Activated CD8-positive, alpha-beta memory T cell treated with anti-CD3 and anti-CD28 coated beads, Interleukin-2, amount 50 U/mL, for 48 hours (primary cell): Measurements from ENCODE around the gene NOC2L.

ENCODE experiments used
- DNase-seq: peaks from one replicate; pipeline ENCODE4 v3.0.0-alpha.2; 2020

The NOC2L gene

DNA sequence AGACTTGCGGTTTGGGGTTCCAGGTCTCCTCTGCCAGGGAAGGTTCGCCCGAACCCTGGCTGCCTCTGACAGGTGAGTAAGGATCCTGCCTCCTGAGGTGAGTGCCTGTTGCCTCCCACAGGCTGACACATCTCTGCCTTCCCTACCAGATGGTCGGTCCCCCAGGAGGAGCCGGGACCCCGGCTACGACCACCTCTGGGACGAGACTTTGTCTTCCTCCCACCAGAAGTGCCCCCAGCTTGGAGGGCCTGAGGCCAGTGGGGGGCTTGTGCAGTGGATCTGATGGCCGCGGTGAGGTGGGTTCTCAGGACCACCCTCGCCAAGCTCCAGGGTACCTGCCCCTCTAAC, 15.2 kb upstream of the NOC2L start:
- DNase-seq = no peak

DNA sequence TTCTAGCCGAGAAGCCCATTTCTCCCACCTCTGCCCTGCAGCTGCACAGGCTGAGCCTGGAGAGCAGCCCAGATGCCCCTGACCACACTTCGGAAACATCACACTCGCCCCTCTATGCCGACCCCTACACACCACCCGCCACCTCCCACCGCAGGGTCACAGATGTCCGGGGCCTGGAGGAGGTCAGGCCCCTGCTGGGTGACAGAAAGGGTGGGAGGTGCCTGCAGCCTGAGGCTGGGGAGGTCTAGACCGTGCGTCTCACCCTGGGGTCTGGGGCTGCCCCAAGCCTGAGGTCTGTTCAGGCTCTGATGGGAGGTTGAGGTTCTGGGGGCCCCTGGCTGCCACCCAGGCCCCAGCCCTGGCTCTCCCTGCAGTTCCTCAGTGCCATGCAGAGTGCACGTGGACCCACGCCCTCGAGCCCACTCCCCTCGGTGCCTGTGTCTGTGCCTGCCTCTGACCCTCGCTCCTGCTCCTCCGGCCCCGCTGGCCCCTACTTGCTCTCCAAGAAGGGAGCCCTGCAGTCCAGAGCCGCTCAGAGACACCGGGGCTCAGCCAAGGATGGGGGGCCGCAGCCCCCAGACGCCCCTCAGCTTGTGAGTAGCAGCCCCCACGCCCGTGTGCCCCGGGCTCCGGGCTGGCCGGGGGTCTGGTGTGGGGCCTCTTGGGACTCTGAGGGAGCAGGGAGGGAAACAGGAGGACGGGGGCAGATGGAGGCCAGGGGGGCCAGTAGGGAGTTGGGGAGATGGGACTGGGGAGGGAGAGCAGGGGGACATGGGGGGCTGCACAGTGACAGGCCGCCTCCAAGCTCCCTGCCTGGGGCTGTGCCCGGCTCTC, 14.6 kb upstream of the NOC2L start:
- no peak for DNase-seq

DNA sequence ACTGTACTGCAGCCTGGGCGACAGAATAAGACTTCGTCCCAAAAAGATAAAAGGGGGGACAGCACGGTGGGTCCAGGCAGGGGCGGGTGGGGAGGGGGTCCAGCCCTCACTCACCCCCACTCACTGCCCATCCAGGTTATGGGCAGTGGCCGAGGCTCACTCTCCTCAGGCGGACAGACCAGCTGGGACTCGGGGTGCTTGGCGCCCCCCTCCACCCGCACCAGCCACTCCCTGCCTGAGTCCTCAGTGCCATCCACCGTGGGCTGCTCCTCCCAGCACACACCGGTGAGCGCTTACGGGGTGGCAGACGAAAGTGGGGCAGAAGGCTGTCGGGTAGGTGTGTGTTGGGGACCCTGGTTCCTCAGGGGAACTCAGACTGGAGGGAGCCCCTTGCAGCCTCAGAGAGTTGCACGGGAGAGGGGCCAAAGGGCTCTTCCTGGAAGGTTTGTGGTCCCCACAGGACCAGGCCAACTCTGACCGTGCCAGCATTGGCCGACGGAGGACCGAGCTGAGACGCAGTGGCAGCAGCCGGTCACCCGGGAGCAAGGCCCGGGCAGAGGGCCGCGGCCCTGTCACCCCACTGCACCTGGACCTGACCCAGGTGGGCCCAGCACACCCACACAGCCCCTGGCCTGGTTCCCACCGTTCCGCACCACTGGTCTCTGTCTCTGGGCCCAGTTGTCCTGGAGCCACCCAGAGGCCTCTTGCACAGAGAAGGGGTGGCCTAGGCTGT, 13.8 kb upstream of the NOC2L start:
- DNase-seq = no peak

DNA sequence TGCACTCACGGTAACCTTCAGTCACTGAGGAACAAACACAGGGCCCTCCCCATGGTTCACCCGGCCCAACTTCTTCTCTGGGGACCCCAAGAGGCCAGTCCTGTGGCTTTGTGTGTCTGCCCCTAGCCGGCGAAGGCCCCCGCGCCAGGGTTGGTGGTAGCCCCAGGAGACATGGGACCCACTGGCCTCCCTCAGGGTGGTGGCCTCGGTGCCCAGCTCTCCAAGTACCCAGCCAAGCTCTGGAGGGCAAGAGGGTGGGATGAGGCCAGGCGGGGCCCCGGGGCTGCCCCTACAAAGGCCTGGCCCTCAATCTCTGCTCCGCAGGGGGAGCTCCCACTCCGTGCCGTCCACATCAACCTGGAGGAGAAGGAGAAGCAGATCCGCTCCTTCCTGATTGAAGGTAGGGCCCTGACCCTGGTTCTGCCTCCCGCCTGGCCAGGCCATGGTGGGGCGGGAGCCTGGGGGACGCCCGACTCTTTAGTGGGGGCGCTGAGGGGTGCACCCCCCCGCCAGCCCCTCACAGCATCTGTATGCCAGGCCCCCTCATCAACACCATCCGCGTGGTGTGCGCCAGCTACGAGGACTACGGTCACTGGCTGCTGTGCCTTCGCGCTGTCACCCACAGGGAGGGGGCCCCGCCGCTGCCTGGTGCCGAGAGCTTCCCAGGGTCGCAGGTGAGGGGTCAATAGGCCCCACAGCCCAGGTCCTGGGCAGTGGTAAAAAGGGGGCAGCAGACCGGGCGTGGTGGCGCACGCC, 12.9 kb upstream of the NOC2L start:
- DNase-seq = no peak

DNA sequence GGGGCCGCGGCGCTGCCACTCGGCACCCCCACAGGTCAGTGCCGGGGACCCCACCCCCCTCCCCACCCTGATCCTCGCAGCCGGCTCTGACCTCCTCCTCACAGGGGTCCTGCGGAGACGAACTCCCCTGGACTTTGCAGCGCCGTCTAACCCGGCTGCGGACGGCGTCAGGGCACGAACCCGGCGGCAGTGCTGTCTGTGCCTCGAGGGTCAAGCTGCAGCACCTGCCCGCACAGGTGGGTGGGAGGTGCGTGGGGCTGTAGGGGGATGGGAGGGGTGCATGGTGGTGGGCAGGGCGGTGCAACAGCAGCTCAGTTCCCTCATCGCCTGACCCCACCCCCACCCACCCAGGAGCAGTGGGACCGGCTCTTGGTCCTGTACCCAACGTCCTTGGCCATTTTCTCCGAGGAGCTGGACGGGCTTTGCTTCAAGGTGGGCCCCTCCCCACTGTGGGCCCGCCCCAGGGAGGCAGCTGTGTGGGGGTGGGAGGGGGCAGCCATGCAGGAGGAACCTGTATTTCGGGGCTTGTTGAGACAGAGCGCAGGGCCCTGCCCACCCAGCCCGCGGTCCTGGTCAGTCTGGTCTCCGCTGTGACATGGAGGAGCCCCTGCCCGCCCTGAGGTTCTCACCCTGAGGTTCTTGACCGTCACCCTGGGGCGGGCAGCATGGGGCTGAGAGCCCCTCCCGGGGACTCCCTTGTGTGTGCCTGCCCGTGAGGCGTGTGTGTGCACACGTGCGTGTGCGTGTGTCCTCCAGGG, 12.1 kb upstream of the NOC2L start:
- no peak for DNase-seq

DNA sequence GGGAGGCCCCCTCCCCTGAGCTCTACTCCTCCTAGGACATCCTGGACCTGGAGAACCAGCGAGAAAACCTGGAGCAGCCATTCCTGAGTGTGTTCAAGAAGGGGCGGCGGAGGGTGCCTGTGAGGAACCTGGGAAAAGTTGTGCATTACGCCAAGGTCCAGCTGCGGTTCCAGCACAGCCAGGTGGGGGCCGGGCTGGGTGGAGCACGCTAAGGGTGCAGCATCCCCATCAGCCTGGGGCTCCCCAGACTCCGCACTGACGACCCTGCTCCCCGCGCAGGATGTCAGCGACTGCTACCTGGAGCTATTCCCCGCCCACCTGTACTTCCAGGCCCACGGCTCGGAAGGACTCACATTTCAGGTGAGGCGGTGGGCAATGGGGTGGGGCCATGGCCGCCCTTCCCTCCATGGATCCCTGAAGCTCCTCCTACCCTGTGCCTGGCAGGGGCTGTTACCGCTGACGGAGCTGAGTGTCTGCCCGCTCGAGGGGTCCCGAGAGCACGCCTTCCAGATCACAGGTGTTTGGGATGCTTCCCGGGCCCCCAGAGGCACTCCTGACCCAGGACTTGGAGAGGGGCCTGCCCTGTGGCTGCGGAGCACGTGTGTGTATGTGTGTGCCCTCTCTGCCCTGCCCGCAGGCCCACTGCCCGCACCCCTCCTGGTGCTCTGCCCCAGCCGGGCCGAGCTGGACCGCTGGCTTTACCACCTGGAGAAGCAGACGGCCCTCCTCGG, 11.4 kb upstream of the NOC2L start:
- DNase-seq = no peak

DNA sequence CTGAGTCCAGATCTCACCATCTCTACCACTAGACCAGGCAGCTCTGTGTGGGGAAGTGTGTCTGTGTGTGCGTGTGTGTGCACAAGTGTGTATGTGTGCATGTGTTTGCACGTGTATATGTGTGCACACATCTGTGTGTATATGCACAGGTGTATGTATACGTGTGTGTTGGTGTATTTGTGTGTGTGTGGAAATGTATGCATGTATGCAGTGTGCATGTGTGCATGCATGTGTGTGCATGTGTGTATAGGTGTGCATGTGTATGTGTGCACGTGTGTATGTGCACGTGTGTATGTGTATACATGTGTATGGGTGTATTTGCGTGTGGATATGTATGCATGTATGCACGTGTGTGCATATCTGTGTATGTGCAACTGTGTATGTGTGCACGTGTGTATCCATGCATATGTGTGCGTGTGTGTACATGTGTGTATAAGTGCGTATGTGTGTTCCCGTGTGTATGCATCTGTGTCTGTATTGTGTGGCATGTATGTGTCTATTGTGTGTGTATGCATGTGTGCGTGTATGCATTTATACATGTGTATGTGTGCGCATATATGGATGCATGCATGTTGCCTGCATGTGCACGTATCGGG, 10.3 kb upstream of the NOC2L start:
- no peak for DNase-seq

DNA sequence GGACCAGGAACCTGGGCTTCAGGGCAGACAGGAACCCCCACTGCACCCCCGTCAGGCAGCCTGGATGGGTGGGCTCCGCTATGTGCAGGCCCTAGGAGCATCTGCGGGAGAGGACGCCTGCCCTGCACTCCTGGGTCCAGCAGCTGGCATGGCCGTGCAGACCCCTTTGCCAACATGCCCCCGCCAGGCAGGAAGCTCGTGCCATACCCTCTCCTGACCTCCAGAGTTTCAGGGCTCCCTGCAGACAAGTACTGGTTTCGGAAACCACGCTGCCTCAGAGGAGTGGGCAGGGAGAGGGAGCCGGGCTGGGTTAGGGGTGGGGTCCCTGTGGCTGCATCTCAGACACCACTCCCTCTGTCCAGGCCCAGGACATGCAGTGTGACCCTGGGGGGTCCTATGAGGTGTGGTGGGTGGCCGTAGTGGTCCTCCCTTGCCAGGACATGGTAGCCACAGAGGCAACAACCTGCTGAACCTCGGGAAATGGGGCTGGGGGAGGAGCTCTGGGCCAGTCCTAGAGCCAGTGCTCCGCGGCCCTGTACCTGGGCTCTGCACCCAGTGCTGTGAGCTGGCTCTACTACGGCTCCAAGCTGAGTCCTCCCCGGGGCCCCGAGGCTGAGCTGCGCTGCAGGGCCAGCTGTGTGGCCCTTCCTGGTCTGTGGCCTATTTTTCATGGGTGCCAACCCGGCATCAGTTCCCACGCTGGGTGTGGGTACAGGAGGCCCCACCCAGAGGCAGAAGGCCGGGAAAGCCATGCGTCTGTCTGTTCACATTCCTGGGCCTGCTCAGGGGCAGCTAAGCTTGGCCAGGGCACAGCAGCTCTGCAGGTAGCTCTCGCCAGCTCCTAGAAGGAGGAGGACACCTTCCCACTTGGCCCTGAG, 8.6 kb upstream of the NOC2L start:
- DNase-seq = no peak

DNA sequence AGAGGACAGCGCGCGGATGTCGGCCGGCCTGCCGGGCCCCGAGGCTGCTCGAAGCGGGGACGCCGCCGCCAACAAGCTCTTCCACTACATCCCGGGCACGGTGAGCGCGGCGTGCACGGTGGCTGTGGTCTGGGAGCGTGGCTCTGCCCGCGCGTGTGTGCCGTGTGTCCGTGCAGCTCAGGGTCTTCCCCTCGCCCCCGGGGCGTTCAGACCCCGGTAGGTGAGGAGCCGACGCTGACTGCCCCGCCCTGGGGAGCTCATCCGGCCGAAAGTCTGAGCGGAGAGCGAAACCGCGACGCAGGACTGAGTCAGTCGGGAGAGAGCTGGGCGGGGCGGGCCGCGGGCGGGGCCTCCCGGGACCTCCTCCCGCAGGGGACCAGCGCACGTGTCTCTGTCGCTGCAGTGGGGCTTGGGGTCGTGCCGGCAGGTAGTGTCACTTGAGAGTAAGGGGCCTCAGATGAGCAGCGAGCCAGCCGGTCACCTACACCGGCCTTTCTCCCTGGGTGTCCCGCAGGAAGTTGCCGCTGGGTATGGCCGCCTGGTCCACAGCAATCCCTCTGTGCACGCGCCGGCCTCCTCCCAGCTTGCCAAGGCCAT, 7.7 kb upstream of the NOC2L start:
- DNase-seq = peak; percentile 89

DNA sequence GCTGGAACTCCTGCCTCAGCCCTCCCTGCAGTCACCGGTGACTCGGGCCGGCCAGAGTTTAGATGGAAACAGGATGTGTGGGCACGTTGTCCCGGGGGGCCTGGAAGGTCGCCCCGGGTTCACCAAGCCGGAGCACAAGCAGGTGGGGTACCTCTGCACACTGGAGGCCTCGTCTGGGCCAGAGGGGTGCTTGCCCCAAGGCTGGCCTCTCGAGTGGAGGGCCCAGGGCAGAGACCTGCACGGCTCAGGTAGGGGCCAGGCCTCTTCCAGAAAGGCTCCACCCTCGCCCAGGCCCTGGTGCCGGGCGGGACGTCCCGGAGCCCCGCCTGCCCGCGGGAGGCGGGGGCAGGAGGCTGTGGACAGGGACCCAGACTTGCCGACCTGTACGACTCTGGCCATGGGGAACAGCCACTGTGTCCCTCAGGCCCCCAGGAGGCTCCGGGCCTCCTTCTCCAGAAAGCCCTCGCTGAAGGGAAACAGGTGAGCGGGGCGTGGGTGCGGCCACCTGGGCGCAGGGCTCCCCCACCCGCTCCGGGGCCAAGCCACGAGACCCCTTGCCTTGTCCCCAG, 7.2 kb upstream of the NOC2L start, which contains the start of gene PLEKHN1:
TSS of gene PLEKHN1 (plus strand) at position 348 of the 569 bp plus-strand sequence. CDS start at position 398, 50 bp downstream.
- DNase-seq = peak; percentile 73

DNA sequence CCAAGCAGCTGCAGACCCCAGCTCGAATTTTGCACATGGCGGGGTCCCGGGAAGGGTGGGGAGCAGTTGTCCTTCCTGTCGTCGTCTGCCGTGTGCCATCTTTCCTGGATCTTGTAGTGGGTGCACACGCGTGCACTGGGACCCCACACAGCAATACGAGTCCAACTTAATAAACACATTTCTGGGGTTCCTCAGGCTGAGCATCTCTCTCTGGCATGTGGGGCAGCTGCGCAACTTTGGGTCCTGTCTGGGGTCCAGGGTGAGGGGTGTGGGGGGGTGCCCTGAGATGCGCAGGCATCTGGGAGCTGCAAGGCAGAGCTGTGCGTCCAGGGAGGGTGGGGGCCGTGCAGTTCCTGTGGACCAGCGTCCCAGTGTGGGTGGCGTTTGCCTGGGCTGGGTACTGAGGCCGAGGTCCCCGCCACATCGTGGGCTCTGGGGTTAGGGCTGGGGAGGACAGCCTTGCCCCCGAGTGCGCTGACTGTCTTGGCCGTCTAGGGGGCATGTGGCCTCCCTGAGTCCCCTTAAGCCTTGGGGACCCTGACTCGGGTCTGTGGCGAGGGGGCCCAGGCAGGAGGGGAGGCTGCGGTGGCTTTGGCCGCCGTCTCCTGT, 6.6 kb upstream of the NOC2L start:
- DNase-seq = no peak

DNA sequence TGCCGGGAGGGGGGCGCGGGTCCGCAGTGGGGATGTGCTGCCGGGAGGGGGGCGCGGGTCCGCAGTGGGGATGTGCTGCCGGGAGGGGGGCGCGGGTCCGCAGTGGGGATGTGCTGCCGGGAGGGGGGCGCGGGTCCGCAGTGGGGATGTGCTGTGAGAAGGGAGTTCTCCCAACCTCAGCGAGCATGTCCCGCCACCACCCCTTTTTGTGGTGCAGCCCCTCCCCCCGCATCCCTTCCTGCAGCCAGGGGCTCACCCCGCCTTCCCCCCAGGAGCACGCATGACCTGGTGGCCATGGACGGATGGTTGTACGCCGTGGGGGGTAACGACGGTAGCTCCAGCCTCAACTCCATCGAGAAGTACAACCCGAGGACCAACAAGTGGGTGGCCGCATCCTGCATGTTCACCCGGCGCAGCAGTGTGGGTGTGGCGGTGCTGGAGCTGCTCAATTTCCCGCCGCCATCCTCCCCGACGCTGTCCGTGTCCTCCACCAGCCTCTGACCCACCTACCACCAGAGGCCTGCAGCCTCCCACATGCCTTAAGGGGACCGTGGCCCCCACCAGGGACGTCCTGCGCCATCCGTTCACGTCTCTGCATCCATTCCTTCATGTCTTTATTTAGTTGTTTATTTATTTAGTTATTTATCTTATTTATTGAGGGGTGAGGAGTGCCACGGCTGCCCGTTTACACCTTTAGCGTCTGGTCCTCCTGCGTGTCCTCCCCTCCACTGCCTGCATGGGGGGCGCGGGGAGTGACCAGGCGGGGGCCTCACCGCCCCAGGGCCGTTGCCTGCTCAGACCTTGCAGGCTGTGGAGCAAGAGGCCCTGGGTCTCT, 5.9 kb upstream of the NOC2L start:
- DNase-seq = no peak

DNA sequence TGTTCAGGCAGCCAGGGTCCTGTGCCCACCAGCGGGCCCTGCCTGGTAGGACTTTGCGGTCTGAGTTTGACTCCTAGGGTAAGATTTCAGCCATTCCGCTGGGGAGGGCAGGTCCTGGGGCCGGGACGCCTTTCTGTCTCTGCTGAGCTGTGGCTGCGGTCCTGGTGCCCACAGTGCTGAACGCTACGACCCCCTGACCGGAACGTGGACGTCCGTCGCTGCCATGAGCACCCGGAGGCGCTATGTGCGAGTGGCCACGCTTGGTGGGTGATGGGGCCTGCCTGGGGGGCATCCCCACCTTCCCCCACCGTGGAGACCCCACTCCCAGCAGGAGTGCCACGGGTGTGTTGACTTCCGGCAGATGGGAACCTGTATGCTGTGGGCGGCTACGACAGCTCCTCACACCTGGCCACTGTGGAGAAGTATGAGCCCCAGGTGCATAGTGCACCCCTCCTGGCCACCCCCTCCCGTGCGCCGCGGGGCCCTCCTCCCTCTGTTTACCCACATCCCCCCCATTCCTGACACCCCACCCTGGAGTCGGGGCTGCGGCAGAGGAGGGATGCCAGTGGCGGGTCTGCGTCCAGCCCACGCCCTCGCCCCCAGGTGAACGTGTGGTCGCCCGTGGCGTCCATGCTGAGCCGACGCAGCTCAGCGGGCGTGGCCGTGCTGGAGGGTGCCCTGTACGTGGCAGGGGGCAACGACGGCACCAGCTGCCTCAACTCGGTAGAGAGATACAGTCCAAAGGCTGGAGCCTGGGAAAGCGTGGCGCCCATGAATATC, 4.9 kb upstream of the NOC2L start:
- DNase-seq = no peak

DNA sequence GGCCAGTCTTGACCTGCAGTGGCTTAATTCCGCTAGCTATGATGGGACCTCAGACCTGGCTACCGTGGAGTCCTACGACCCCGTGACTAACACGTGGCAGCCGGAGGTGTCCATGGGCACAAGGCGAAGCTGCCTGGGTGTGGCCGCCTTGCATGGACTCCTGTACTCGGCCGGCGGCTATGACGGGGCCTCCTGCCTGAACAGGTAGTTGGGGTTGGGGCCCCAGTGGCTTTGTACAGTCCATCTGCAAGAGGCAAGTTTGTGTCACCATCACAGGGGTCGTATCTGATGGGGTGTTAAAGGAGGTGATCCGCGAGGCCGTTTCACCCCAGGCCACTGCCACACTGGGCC, 4.2 kb upstream of the NOC2L start:
- DNase-seq = no peak

DNA sequence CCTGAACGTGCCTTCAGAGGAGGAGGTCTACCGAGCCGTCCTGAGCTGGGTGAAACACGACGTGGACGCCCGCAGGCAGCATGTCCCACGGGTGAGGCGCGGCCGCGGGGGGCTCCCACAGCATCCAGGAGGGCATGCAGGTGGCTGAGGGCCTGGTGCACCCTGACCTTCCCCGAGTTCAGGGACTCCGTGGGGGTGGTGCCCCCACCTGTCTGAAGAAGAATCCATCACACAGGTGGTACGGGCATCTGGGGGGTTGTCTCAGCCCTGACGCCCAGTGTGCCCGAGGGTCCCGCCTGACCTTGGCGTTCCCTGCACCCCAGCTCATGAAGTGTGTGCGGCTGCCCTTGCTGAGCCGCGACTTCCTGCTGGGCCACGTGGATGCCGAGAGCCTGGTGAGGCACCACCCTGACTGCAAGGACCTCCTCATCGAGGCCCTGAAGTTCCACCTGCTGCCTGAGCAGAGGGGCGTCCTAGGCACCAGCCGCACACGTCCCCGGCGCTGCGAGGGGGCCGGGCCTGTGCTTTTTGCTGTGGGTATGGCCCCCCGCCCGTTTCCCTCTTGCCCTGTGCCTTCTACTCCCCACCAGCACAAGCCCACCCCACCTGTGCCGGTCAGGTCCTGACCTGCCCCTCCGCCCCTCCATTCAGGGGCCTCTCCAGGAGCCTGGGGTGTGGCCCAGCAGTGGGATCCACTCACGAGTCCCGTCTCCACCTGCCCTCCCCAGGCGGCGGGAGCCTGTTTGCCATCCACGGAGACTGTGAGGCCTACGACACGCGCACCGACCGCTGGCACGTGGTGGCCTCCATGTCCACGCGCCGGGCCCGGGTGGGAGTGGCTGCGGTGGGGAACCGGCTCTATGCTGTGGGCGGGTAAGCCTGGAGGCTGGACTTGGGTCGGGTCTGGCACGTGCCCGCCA, 3.6 kb upstream of the NOC2L start:
- DNase-seq = no peak

DNA sequence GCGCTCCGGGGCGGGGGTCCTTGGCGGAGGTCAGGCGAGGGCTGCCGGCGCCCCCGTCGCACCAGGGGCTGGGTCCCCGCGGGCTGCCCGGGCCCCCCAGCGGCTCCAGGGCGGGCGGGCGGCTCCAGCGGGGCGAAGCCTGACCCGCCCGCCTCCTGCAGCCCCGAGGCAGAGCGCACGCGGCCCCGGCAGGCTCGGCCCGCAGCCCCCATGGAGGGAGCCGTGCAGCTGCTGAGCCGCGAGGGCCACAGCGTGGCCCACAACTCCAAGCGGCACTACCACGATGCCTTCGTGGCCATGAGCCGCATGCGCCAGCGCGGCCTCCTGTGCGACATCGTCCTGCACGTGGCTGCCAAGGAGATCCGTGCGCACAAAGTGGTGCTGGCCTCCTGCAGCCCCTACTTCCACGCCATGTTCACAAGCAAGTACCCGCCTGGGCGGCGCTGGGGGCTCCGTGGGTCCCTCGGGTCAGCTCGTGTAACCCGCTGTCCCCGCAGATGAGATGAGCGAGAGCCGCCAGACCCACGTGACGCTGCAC, 2.1 kb upstream of the NOC2L start:
- DNase-seq = no peak
